Endothelial cell (in vitro differentiated cells): ENCODE results near the gene CYP2J2. TPM values are rescaled to one million over a fixed set of nuclear protein-coding genes. Genes with fewer than 3 reads are reported as not detected.
"Not testable (repeated sequence)": the region's sequence is repeated elsewhere in the genome, so short reads cannot be mapped to it uniquely, and the experiment has no call there.

Experiments
- DNase-seq: peaks from one replicate; pipeline ENCODE4 v3.0.0; 2021; ENCODE audit warnings: low spot score
- H3K27ac Mint-ChIP-seq: one replicate; pipeline ENCODE4 v1.8.0; 2021; ENCODE audit warnings: mixed read lengths, inconsistent platforms; ENCODE audit not compliant: unreplicated experiment
- H3K27me3 Mint-ChIP-seq: one replicate; pipeline ENCODE4 v1.8.0; 2021; ENCODE audit warnings: mild to moderate bottlenecking, moderate library complexity, mixed read lengths, inconsistent platforms; ENCODE audit not compliant: unreplicated experiment
- H3K36me3 Mint-ChIP-seq: one replicate; pipeline ENCODE4 v1.8.0; 2021; ENCODE audit warnings: mild to moderate bottlenecking, low read depth, mixed read lengths, inconsistent platforms; ENCODE audit not compliant: unreplicated experiment
- H3K4me1 Mint-ChIP-seq: one replicate; pipeline ENCODE4 v1.8.0; 2021; ENCODE audit warnings: mild to moderate bottlenecking, mixed read lengths, inconsistent platforms; ENCODE audit not compliant: unreplicated experiment
- H3K4me3 Mint-ChIP-seq: one replicate; pipeline ENCODE4 v1.8.0; 2021; ENCODE audit warnings: mild to moderate bottlenecking, mixed read lengths, inconsistent platforms; ENCODE audit not compliant: unreplicated experiment
- H3K9me3 Mint-ChIP-seq: one replicate; pipeline ENCODE4 v1.8.0; 2021; ENCODE audit warnings: mixed read lengths, inconsistent platforms; ENCODE audit not compliant: unreplicated experiment
- CTCF ChIP-seq: fragments of 200-600 bp; sonication (generic); IDR thresholded peaks from one replicate; pipeline ENCODE4 v1.5.0; 2021; ENCODE audit warnings: antibody characterized with exemption; ENCODE audit not compliant: unreplicated experiment
- total RNA-seq: library from RNA; stranded (reverse); fragmentation: NEBNext Ultra II Directional; extraction: Animal tissue kit (Norgen Biotek cat#: 25700); gene quantifications from one replicate; pipeline ENCODE4 v1.2.1, GENCODE V29; 2021; ENCODE audit not compliant: unreplicated experiment

The CYP2J2 gene
- total RNA-seq, 1 donor from 2014 or later = 0.64 TPM

- Mint-ChIP-seq H3K4me3 (no peak overlapping the region), H3K36me3 (no peaks in the 10 kb centered on the region), H3K27me3 (peaks cover 1% of the 10 kb centered on the region), H3K27ac (no peak overlapping the region), H3K4me1 (no peaks in the 10 kb centered on the region), H3K9me3 (no peaks in the 10 kb centered on the region)
- TF ChIP-seq CTCF = no peak
- no peak for DNase-seq
These were observed 2.4 kb upstream of the CYP2J2 start for GRCh38 chr1:59928996-59929395.

- H3K9me3 Mint-ChIP-seq = no peaks in the 10 kb centered on the region
- no peak for DNase-seq
- peak overlapping the region; percentile 58 for H3K4me3 Mint-ChIP-seq
- H3K4me1 Mint-ChIP-seq = no peaks in the 10 kb centered on the region
- no peak overlapping the region for H3K27ac Mint-ChIP-seq
- no peak for TF ChIP-seq CTCF
- no peaks in the 10 kb centered on the region for H3K36me3 Mint-ChIP-seq
- peaks cover 1% of the 10 kb centered on the region for H3K27me3 Mint-ChIP-seq
These were observed 640 bp upstream of the CYP2J2 start for GRCh38 chr1:59927213-59927612.

- no peak for DNase-seq
- H3K9me3 Mint-ChIP-seq = no peaks in the 10 kb centered on the region
- H3K4me1 Mint-ChIP-seq = no peaks in the 10 kb centered on the region
- TF ChIP-seq CTCF = no peak
- no peak overlapping the region for H3K27ac Mint-ChIP-seq
- no peak overlapping the region for H3K4me3 Mint-ChIP-seq
- no peaks in the 10 kb centered on the region for H3K36me3 Mint-ChIP-seq
- peaks cover 1% of the 10 kb centered on the region for H3K27me3 Mint-ChIP-seq
These were observed 1.9 kb downstream of the CYP2J2 start for GRCh38 chr1:59924653-59925052.

- H3K4me1 Mint-ChIP-seq, H3K4me3 Mint-ChIP-seq, DNase-seq, H3K27me3 Mint-ChIP-seq, H3K27ac Mint-ChIP-seq, H3K9me3 Mint-ChIP-seq, H3K36me3 Mint-ChIP-seq: not testable (repeated sequence)
These were observed 5.2 kb downstream of the CYP2J2 start for GRCh38 chr1:59921258-59921899.

DNA sequence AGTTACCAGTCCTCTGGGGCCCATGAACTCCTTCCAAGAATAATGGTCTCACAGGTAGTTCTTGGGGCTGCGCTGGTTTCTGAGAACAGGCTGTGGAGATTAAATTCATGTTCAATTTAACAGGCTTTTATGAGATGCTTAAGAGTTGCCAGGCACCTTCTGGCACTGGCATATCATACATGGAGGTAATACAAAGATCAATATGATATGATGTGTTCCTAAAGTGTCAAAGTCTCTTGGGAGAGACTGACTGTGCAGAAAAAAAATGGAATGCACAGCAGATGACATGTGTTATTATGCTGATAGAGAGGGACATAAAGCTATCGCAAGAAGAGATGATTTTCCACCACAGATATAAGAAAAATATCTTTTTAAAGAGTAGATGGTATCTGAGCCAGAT, 6.8 kb downstream of the CYP2J2 start:
- no peak for DNase-seq
- Mint-ChIP-seq H3K27ac (no peak overlapping the region), H3K4me3 (no peak overlapping the region), H3K36me3 (no peaks in the 10 kb centered on the region), H3K4me1 (peaks cover 13% of the 10 kb centered on the region), H3K27me3 (no peaks in the 10 kb centered on the region), H3K9me3 (no peaks in the 10 kb centered on the region)
- no peak for TF ChIP-seq CTCF
